Progenitor cell of endocrine pancreas (in vitro differentiated cells): ENCODE results near the gene GGTLC2. TPM values are rescaled to one million over a fixed set of nuclear protein-coding genes. Genes with fewer than 3 reads are reported as not detected.
"Not testable (repeated sequence)": the region's sequence is repeated elsewhere in the genome, so short reads cannot be mapped to it uniquely, and the experiment has no call there.

Experiments used
- DNase-seq: peaks from one replicate; pipeline ENCODE4 v3.0.0; 2021; ENCODE audit warnings: low spot score; ENCODE audit not compliant: unreplicated experiment
- H3K27ac Mint-ChIP-seq: 2 replicates; pipeline ENCODE4 v1.8.0; 2021; ENCODE audit warnings: mild to moderate bottlenecking, moderate library complexity, mixed read lengths
- H3K27me3 Mint-ChIP-seq: 2 replicates; pipeline ENCODE4 v1.8.0; 2021; ENCODE audit warnings: mixed read lengths
- H3K36me3 Mint-ChIP-seq: 2 replicates; pipeline ENCODE4 v1.8.0; 2022; ENCODE audit warnings: mixed read lengths; ENCODE audit not compliant: insufficient read depth
- H3K4me1 Mint-ChIP-seq: 2 replicates; pipeline ENCODE4 v1.8.0; 2021; ENCODE audit warnings: low read depth, mixed read lengths
- H3K4me3 Mint-ChIP-seq: 2 replicates; pipeline ENCODE4 v1.8.0; 2021; ENCODE audit warnings: low read depth, mild to moderate bottlenecking, moderate library complexity, mixed read lengths
- H3K9me3 Mint-ChIP-seq: 2 replicates; pipeline ENCODE4 v1.8.0; 2021; ENCODE audit warnings: low read depth, mixed read lengths
- CTCF ChIP-seq: fragments of 200-600 bp; sonication (generic); IDR thresholded peaks from one replicate; pipeline ENCODE4 v1.5.0; 2021; ENCODE audit warnings: antibody characterized with exemption, mild to moderate bottlenecking; ENCODE audit not compliant: unreplicated experiment
- long read RNA-seq: library from polyadenylated mRNA; unstranded; transcript quantifications from one replicate; pipeline ENCODE4 v2.0.0, GENCODE V29; 2020
- total RNA-seq: library from RNA; stranded (reverse); gene quantifications from 2 replicates; pipeline ENCODE4 v1.2.1, GENCODE V29; 2021

GGTLC2 gene
- total RNA-seq: not detected in 2 replicates
- long read RNA-seq: 0 reads

GRCh38 chr22:22644314-22644713 is at the start of gene GGTLC2:
GGTLC2 (plus strand) TSS chr22:22644614; CDS start chr22:22646346, 1,732 bp downstream.
- H3K4me1 Mint-ChIP-seq, H3K9me3 Mint-ChIP-seq, H3K36me3 Mint-ChIP-seq, H3K4me3 Mint-ChIP-seq, H3K27me3 Mint-ChIP-seq, H3K27ac Mint-ChIP-seq, DNase-seq: not testable (repeated sequence)

GRCh38 chr22:22595001-22595835 is 49.2 kb upstream of the GGTLC2 start:
- no peaks in the 10 kb centered on the region for H3K4me1 Mint-ChIP-seq
- peaks cover 65% of the 10 kb centered on the region for H3K27me3 Mint-ChIP-seq

GRCh38 chr22:22598144-22598543 is 46.3 kb upstream of the GGTLC2 start:
- Mint-ChIP-seq H3K27ac (no peak overlapping the region), H3K4me3 (no peak overlapping the region), H3K27me3 (peaks cover 58% of the 10 kb centered on the region), H3K9me3 (no peaks in the 10 kb centered on the region), H3K36me3 (no peaks in the 10 kb centered on the region), H3K4me1 (no peaks in the 10 kb centered on the region)
- DNase-seq: no peak
- no peak for TF ChIP-seq CTCF

More at GRCh38 chr22:22595001-22595835, 49.2 kb upstream of the GGTLC2 start:
- no peak for TF ChIP-seq CTCF
- no peak for DNase-seq
- no peak overlapping the region for H3K4me3 Mint-ChIP-seq
- no peaks in the 10 kb centered on the region for H3K9me3 Mint-ChIP-seq
- H3K27ac Mint-ChIP-seq: no peak overlapping the region
- no peaks in the 10 kb centered on the region for H3K36me3 Mint-ChIP-seq

GRCh38 chr22:22599248-22599647 is 45.2 kb upstream of the GGTLC2 start:
- no peaks in the 10 kb centered on the region for H3K4me1 Mint-ChIP-seq
- no peaks in the 10 kb centered on the region for H3K36me3 Mint-ChIP-seq
- no peak for DNase-seq
- peaks cover 63% of the 10 kb centered on the region for H3K27me3 Mint-ChIP-seq
- no peak overlapping the region for H3K27ac Mint-ChIP-seq
- TF ChIP-seq CTCF: no peak
- H3K4me3 Mint-ChIP-seq: no peak overlapping the region
- H3K9me3 Mint-ChIP-seq: no peaks in the 10 kb centered on the region

GRCh38 chr22:22600531-22601261 is 43.7 kb upstream of the GGTLC2 start:
- Mint-ChIP-seq H3K4me1 (no peaks in the 10 kb centered on the region), H3K9me3 (no peaks in the 10 kb centered on the region), H3K4me3 (no peak overlapping the region), H3K27me3 (peaks cover 70% of the 10 kb centered on the region), H3K27ac (no peak overlapping the region), H3K36me3 (no peaks in the 10 kb centered on the region)
- DNase-seq: no peak
- no peak for TF ChIP-seq CTCF
